ENCODE data around the gene ANO8.

ANO8 gene

DNA sequence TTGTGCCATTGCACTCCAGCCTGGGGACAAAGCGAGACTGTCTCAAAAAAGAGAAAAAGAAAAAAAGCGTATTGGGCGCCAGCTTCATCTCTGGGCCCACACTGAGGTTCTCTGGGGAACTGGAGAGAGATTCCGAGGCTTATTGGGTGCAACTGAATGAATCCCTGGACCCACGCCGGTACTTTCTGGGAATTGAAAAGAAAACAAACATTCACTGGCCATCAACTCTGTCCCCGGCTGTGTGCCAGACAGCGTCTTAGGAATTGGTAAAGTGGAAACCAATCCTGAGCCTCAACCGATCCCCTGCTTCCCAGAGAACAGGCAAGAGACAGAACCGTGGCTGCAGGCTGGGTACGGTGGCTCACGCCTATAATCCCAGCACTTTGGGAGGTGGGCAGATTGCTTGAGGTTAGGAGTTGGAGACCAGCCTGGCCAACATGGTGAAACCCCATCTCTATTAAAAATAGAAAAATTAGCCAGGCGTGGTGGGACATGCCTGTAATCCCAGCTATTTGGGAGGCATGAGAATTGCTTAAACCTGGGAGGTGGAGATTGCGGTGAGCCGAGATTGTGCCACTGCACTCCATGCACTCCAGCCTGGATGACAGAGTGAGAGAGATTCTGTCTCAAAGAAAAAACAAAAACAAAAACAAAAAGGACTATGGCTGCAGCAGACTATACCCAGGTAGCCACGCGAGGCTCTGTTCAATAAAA is 8.6 kb downstream of the ANO8 start:
- TF ChIP-seq, protein P1, sequence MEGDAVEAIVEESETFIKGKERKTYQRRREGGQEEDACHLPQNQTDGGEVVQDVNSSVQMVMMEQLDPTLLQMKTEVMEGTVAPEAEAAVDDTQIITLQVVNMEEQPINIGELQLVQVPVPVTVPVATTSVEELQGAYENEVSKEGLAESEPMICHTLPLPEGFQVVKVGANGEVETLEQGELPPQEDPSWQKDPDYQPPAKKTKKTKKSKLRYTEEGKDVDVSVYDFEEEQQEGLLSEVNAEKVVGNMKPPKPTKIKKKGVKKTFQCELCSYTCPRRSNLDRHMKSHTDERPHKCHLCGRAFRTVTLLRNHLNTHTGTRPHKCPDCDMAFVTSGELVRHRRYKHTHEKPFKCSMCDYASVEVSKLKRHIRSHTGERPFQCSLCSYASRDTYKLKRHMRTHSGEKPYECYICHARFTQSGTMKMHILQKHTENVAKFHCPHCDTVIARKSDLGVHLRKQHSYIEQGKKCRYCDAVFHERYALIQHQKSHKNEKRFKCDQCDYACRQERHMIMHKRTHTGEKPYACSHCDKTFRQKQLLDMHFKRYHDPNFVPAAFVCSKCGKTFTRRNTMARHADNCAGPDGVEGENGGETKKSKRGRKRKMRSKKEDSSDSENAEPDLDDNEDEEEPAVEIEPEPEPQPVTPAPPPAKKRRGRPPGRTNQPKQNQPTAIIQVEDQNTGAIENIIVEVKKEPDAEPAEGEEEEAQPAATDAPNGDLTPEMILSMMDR (IDR thresholded peaks at IDR 0.05; ENCODE audit: borderline replicate concordance, control extremely low read depth, extremely low read depth, insufficient read depth, missing control alignments) = no peak
- no peak for DNase-seq (ENCODE audit: low spot score)
- in situ Hi-C loops (cut with MboI; ENCODE audit: low sequenced_read_pairs, unreplicated experiment) = no loop called here

DNA sequence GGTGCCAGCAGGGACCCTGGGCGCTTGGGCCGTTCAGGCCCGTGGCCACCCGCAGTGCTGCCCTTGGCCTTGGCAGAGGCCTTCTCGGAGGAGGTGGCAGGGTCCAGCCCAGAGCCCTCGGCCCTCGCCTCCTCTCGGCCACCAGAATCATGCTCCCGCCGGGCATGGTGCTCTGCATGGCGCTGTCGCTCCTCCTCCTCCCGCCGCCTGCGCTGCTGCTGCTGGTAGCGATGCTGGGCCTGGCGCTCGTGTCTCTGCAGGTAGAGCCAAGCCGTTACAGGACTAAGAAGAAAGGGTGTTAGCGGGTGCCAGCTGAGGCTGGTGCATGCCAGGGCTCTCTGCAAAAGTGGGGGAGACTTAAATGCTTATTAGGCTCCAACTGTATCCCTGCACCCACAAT is 9.5 kb downstream of the ANO8 start:
- DNase-seq (ENCODE audit: low spot score) = no peak
- in situ Hi-C loops (cut with MboI; ENCODE audit: low sequenced_read_pairs, unreplicated experiment) = no loop called here

GRCh38 chr19:17324357-17325114 is 10.1 kb downstream of the ANO8 start:
- DNase-seq (ENCODE audit: low spot score) = no peak
- in situ Hi-C loops (cut with MboI; ENCODE audit: low sequenced_read_pairs, unreplicated experiment) = no loop called here
- TF ChIP-seq, protein P1 (IDR thresholded peaks at IDR 0.05; ENCODE audit: borderline replicate concordance, control extremely low read depth, extremely low read depth, insufficient read depth, missing control alignments) = no peak

More for the DNA sequence above, 9.5 kb downstream of the ANO8 start:
- TF ChIP-seq, protein P1 (IDR thresholded peaks at IDR 0.05; ENCODE audit: borderline replicate concordance, control extremely low read depth, extremely low read depth, insufficient read depth, missing control alignments) = no peak

DNA sequence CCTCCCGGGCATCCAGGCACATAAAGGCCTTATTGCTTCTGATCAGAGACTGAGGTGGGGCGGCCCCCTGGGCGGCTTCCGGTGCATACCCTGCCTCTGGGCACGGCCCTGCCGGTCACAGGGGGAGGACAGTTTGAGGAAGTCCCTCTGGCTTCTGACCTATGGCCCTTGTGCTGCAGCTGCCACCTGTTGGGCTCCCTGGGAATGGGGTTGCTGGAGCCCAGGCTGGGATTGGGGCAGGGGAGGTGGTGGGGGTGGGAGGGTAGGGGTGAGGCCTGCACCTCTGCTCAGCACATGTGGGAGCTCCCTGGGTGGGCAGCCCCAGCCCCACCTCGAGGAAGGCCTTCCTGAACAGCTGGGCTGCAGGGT is 10.7 kb downstream of the ANO8 start:
- TF ChIP-seq, protein P1 (IDR thresholded peaks at IDR 0.05; ENCODE audit: borderline replicate concordance, control extremely low read depth, extremely low read depth, insufficient read depth, missing control alignments) = no peak
- DNase-seq (ENCODE audit: low spot score) = peak; percentile 70
- in situ Hi-C loops (cut with MboI; ENCODE audit: low sequenced_read_pairs, unreplicated experiment) = no loop called here

DNA sequence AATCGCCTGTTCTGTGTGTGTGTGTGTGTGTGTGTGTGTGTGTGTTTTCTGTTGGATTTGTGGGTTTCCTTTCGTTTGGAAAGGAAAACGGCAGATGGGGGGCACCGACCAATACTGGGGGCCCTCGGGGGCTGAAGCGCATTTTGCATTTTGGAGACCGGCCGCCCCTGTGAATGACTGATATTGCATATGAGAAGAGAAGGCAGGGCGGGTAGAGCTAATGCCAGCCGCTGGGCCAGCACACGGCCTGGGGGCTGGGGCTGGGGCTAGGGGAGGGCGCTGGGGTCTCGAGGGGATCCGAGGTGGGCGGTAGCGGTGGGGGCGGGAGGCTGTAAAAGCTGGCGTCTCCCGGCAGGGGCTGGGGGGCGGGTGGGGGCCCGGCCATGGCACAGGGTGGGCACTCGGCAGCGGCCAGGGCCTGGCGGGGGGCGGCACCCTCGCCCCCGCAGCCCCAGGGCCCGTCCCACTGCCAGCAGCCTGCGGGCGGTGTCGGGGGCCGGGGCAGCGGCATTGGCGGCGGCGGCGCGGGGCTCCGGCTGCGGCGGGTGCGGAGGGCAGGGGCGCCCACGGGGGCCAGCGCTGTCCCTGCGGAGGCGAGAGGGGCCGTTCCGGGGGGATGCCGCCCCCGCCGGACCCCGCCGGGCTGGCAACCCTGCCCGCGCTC is 11.2 kb downstream of the ANO8 start:
- no peak for DNase-seq (ENCODE audit: low spot score)
- in situ Hi-C loops (cut with MboI; ENCODE audit: low sequenced_read_pairs, unreplicated experiment) = no loop called here
- TF ChIP-seq, protein P1 (IDR thresholded peaks at IDR 0.05; ENCODE audit: borderline replicate concordance, control extremely low read depth, extremely low read depth, insufficient read depth, missing control alignments) = no peak

DNA sequence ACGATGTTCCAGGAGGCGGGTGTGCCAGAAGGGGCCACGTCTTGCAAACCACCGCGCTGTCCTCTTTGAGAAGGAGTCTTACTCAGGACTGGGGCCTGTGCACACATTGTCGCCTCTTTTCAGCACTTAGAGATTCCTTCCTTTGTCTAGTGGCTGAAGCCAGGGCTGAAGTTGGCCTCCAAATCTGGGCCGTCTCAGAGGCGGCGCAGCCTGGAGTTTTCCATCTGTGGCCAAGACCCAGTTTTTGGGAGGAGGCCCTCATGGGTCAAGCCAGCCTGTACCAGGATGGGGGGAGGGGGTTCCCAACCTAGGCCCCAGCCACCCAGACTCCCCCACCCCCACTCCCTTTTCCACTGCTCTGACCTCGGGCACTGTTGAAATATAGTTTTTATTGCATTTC is 11.8 kb downstream of the ANO8 start:
- DNase-seq (ENCODE audit: low spot score) = no peak
- in situ Hi-C loops (cut with MboI; ENCODE audit: low sequenced_read_pairs, unreplicated experiment) = no loop called here
- TF ChIP-seq, protein P1 (IDR thresholded peaks at IDR 0.05; ENCODE audit: borderline replicate concordance, control extremely low read depth, extremely low read depth, insufficient read depth, missing control alignments) = no peak
